GM19025 (cell line): ENCODE results near the gene HPCAL1.

Experiments
- ATAC-seq: cut with Tn5 transposase; IDR thresholded peaks from one replicate; pipeline ENCODE4 v1.9.1; 2021; ENCODE audit warnings: mild to moderate bottlenecking, low read depth, moderate library complexity; ENCODE audit not compliant: unreplicated experiment

HPCAL1 gene

GRCh38 chr2:10475221-10475722, 172.6 kb downstream of the HPCAL1 start:
- ATAC-seq = no peak

DNA sequence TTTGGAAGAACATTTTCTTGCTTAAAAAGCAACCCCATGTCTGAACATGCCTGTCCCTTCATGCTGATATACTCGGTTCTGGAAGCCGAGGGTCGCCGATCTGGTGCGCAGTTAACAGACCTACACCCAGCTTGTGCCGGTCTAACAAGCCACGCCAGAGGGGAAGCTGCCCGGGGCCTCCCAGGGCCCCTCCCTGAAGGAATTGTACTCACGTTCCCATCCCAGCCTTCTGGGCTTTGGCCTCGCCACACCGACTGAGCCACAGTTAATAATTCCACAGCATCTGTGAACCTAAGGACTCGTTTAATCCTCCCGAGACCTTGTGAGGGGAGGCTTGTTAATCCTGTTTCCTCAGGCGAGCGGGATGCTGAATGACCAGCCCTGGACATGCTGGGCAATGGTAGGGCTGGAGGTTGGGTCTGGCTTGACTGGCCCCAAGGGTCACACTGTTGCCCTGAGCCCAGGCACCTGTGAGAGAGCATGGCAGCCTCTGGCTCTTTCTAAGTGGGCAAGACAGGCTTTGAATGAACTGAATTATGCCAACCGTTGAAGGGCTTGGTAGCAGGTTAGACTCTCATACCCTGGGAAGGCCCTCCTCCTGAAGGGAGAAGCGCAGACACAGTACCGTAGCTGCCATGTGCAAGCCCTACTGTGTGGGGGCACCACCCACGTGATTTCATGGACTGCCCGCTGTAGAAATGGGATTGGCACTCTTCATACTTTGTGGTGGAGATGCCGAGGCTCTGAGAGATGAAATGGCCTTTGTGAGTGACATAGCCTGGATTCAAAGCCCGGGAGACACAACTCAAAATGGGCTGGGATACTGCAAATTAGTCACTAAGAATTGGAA, 173.3 kb downstream of the HPCAL1 start:
- no peak for ATAC-seq

- ATAC-seq = no peak
Observed at GRCh38 chr2:10476723-10477442, 174.2 kb downstream of the HPCAL1 start.
